SIG-M5 treated with dmso at 0.1 percent for 504 hours (cell line): ENCODE measurements around the gene CAPNS2.

Experiments used
- DNase-seq: peaks from one replicate; lab custom pipeline; 2025; ENCODE audit not compliant: unreplicated experiment; lab: John Stamatoyannopoulos, UW

The CAPNS2 gene

DNA sequence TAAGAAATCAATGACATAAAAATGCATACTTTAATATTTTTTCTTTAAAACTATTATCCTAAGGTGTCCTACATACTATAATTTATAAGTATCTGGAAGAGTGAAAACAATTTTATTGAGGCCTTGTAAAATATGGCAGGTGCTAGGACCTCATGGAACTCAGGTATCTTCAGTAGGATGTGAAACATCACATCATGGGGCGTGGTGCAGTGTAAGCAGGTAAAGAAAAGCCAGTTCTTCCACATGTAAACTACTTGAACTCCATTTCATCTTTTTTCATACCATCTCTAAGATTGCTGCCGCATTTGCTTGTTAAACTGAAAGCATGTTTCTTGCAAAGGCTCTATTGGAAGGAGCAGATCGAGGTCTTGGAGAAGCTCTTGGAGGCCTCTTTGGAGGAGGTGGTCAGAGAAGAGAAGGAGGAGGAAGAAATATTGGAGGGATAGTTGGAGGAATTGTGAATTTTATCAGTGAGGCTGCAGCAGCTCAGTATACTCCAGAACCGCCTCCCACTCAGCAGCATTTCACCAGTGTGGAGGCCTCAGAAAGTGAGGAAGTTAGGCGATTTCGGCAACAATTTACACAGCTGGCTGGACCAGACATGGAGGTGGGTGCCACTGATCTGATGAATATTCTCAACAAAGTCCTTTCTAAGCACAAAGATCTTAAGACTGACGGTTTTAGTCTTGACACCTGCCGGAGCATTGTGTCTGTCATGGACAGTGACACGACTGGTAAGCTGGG is at the start of gene CAPNS2:
CAPNS2 (plus strand) TSS at position 253 of the 744 bp plus-strand sequence; CDS start at position 326, 73 bp downstream.
- no peak for DNase-seq

DNA sequence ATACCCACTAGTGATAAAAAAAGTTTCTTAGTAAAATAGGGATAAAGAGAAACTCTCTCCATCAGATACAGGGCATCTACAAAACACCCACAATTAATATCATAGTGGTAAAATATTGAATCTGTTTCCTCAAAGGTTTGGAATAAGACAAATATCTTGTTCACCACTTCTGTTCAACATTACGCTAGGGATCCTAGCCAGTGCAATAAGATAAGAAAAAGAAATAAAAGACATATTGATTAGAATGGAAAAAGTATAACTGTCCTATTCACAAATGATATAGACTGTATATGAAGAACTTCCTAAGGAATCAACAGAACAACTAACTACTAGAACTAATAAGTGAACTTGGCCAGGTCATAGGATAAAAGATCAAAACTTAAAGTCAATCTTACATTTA is 44.7 kb upstream of the CAPNS2 start:
- DNase-seq, result no peak

DNA sequence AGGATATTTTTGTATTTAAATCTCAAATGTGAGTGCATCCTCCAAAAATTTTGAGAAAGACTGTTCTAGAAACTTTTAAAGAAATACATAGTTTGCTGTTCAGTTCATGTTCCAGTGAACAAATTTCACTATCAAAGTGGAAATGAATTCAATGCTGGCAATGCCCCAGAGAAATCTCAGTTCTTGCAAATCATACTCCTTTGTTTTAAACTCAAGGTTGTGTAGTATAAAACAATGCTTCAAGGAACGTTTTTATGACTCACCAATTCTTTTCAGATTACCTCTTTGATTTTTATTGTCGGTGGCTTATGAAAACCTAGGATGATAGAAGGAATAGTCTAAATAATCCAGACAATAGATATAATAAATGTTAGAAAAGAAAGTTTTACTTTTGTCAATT is 40.0 kb upstream of the CAPNS2 start:
- no peak for DNase-seq

GRCh38 chr16:55527885-55528284 is 38.6 kb upstream of the CAPNS2 start:
- DNase-seq, result no peak

GRCh38 chr16:55529018-55529417 is 37.5 kb upstream of the CAPNS2 start:
- DNase-seq, result no peak

GRCh38 chr16:55530316-55530856 is 36.1 kb upstream of the CAPNS2 start:
- DNase-seq, result no peak

DNA sequence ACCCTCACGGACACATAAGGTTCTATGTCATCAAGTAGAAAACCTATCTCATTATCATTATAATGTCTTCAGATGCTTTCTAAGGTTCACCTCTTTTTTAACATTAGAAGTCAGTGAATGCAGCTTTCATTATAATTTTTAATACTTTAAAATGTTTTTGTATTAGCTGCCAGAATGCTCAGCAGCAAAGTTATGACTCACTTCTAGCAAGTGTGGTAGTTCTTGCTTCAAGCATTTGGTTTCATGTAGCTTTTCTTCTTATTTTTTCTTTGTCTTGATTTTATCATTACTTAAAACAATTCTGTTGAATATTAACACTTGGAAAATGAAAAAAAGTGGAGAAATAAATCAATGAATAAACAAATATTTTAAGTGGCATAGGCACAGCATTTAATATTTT is 34.3 kb upstream of the CAPNS2 start:
- DNase-seq, result no peak

GRCh38 chr16:55534756-55535155 is 31.7 kb upstream of the CAPNS2 start:
- peak; percentile 51 for DNase-seq

GRCh38 chr16:55539049-55539448 is 27.4 kb upstream of the CAPNS2 start:
- peak; percentile 75 for DNase-seq

DNA sequence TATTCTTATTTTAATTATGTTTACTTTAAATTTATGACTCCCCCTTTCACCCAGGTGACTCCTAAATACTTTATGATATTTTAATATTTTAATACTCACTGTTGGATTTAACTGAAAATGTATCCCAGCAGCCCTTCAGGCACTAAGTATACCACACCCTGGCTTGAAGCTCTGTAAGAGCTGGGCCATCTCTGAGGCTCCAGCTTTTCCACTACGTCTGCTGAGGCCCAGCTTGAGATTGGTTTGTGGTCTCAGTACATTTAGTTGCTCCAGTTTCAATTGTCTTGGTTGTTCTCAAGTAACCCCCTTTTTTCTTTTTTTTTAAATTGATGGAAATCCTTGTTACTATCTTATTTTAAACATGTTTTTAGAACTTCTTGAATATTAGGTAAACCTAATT is 27.0 kb upstream of the CAPNS2 start:
- no peak for DNase-seq

- no peak for DNase-seq
These were observed 26.3 kb upstream of the CAPNS2 start for GRCh38 chr16:55540221-55540620.

DNA sequence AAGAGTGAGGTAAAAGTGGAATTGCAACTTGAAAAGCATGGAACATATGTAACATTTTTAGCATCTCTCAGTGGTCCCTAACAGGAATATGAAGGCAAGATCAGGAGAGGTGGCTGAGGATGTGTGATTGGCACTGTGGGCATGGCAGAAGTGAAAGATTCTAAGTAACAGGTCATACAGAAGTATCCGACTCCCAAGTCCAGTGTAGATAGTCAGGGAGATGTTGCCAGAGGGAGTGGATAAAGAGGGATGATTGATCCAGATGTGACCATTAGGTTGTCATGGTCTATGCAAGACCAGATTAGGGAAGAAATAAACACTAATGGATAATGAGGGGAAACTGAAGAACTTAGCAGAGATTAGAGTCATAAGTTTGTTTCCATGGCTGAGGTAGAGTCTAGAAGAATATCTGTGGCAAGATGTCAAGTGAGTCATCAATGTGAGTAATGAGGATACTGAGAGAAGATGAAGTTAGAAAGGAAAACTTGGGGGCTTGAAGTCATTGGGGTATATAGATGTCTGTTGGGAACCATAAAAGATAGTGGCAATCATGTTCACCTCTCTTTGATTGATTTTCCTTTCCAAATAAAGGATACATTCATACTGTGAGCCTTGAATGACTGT is 23.9 kb upstream of the CAPNS2 start:
- no peak for DNase-seq

GRCh38 chr16:55543472-55543871 is 23.0 kb upstream of the CAPNS2 start:
- no peak for DNase-seq

- DNase-seq, result no peak
These were observed 13.9 kb upstream of the CAPNS2 start for GRCh38 chr16:55552621-55553020.

- DNase-seq, result no peak
These were observed 11.0 kb upstream of the CAPNS2 start for GRCh38 chr16:55555436-55555835.

DNA sequence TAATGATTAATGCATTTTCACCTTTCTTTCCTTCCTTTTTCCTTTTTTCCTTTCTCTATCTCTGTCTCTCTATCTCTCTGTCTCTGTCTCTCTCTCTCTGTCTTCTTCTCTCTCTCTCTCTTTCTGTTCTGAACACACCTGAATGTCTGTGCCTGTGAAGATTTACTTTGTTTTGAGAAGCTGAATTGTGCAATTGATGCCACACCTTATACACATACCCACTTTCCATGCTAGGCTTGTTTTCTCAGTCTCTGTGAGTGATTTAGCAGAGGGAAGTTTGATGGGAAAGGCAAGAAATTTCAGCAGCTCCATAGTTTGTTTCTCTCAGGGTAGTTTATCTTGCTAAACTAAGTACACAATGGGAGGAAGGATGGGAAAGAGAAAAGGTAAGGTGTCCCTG is 9.3 kb upstream of the CAPNS2 start:
- no peak for DNase-seq

GRCh38 chr16:55559233-55559632 is 7.3 kb upstream of the CAPNS2 start:
- DNase-seq, result no peak

DNA sequence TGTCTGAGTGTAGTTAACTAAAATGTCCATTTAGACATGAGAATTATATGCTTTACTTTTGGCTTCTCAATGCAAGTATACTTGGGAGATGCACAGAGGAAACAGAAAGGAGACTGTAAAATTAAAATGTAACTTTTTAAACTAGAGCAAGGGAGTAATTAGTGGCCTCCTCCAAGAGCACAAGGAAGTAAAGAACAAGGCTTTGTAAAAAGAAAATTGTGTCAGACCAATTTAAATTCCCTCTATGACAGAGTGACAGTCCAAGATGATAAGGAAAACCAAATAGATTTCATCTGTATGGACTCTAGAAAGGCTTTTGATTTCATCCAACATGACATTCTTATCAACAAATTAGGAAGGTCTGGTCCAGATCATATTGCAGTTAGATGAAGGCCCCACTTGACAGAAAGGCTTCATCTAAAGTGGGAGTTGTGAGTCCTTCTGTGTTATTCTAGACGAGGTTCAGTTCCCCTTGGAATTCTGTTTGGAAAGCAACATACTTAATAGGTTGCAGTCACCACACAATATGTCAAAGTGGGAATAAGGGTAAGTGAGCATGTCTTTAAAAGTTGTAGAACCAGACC is 6.5 kb upstream of the CAPNS2 start:
- no peak for DNase-seq

DNA sequence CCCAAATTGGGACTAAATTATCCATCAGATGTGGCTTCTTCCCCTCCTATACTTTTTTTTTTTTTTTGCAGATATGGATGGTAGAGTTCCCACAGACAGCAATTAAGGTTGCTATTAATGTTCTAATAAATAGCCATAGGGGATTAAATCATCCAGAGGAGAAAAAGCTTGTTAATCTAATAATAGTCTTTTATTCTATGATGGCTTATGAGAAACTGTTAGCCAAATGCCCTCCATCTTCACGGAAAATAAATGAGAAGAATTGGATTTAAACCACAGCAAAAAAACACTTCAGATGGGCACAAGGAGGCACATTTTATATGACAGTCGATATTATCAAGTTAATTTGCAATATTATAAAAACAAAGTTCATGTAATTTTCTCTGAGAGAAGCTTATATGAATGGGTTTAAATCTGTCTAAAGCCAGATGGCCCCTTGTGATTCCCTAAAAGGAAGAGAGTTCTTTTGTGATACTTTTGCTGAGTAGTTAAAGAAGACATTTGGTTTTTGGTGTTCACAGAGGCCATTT is 5.1 kb upstream of the CAPNS2 start:
- DNase-seq, result no peak

DNA sequence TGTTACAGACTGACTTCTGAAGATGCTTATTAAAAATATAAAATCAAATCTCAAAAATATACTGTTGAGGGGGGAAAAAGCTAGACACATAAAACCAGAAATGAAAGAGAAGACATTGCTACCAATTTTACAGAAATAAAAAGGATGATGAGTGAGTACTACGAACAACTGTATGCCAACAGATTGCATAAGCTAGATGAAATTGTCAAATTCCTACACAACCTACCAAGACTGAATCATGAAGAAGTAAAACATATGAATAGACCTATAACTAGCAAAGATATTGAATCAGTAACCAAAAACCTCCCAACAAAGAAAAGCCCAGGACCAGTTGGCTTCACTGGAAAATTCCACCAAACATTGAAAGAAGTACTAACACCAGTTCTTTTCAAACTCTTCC is 3.5 kb upstream of the CAPNS2 start:
- no peak for DNase-seq

- DNase-seq, result no peak
These were observed 2.7 kb upstream of the CAPNS2 start for GRCh38 chr16:55563797-55564196.

DNA sequence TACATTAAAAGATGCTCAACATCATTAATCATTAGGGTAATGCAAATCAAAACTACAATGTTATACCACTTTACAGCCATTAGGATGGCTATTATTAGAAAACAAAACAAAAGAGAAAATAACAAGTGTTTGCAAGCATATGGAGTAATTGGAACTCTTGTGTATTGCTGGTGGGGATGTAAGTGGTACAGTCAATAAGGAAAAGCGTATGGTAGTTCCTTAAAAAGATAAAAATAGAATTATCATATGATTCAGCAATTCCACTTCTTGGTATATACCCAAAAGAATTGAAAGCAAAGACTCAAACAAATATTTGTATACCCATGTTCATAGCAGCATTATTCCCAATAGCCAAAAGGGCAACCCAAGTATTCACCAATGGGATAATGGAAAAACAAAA is 1.4 kb upstream of the CAPNS2 start:
- no peak for DNase-seq
